Measurements from ENCODE around the gene IFIT1B. TPM values are rescaled to one million over a fixed set of nuclear protein-coding genes. Genes with fewer than 3 reads are reported as not detected.

IFIT1B gene
- total and polyA plus RNA-seq, 10 of the 15 experiments (the other 5 are each of a cell fraction or from before 2014, with no cell fraction given): 0.04 TPM; not detected in 9

DNA sequence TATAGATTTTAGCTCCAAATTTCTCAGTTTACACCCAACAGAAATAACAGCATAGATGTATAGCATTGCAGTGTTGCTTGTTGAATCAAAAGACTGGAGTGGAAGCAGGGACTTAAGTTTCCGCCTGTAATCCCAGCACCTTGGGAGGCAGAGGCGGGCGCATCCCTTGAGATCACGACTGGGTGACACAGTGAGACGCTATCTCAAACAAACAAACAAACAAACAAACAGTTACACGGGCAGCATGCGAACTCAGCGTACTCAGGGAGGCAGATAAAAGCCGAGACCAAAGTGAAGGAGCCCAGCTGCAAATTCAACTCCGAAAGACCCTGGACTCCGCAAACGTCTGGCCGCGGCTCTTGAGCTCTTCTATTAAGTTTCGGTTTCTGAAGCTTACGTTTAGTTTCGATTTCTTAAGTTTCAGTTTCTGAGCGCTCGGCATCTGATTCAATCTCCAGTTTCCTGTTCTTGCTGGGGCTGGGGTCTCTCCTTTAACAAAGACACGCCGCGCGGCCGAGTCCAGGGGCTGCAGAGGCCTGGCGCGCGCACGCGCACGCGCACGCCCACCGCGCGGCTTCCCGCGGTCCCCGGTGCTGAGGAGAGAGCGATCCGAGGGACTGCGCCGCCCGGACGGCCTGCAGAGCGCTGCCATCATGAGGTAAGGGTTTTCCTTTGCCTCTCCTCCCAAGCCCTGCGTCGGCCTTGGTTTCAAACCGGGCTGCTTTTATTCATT lies 36.5 kb downstream of the IFIT1B start, which contains the start of gene IFIT5 (continued):
- TF ChIP-seq, protein P1, sequence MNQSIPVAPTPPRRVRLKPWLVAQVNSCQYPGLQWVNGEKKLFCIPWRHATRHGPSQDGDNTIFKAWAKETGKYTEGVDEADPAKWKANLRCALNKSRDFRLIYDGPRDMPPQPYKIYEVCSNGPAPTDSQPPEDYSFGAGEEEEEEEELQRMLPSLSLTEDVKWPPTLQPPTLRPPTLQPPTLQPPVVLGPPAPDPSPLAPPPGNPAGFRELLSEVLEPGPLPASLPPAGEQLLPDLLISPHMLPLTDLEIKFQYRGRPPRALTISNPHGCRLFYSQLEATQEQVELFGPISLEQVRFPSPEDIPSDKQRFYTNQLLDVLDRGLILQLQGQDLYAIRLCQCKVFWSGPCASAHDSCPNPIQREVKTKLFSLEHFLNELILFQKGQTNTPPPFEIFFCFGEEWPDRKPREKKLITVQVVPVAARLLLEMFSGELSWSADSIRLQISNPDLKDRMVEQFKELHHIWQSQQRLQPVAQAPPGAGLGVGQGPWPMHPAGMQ (IDR thresholded peaks at IDR 0.05; ENCODE audit: borderline replicate concordance): no peak
- TF ChIP-seq HDAC6 (IDR thresholded peaks at IDR 0.05; ENCODE audit: unreplicated experiment) (no peak), MEF2B (IDR thresholded peaks at IDR 0.05; ENCODE audit: partially characterized antibody, poor library complexity, severe bottlenecking) (peak; percentile 6), MYB (IDR thresholded peaks at IDR 0.05; ENCODE audit: borderline replicate concordance, low read depth, low read length) (no peak), EP300 (IDR thresholded peaks at IDR 0.05; ENCODE audit: borderline replicate concordance in 1 of 2, control insufficient read depth in 1 of 2, low read depth in 2 of 2, low read length in 2 of 2) (no peak), IKZF1 (conservative IDR thresholded peaks at IDR 0.05) (no peak), POLR2AphosphoS5 (IDR thresholded peaks at IDR 0.05; ENCODE audit: low read length) (peak; percentile 84), ZNF384 (IDR thresholded peaks at IDR 0.05; ENCODE audit: borderline replicate concordance, low read depth, low read length) (no peak), EZH2 (IDR thresholded peaks at IDR 0.05; ENCODE audit: borderline replicate concordance, control insufficient read depth, low read depth, low read length) (no peak)
- TF ChIP-seq, protein P2, sequence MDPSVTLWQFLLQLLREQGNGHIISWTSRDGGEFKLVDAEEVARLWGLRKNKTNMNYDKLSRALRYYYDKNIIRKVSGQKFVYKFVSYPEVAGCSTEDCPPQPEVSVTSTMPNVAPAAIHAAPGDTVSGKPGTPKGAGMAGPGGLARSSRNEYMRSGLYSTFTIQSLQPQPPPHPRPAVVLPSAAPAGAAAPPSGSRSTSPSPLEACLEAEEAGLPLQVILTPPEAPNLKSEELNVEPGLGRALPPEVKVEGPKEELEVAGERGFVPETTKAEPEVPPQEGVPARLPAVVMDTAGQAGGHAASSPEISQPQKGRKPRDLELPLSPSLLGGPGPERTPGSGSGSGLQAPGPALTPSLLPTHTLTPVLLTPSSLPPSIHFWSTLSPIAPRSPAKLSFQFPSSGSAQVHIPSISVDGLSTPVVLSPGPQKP (IDR thresholded peaks at IDR 0.05; ENCODE audit: low read depth, low read length): no peak
- TF ChIP-seq, protein P3, sequence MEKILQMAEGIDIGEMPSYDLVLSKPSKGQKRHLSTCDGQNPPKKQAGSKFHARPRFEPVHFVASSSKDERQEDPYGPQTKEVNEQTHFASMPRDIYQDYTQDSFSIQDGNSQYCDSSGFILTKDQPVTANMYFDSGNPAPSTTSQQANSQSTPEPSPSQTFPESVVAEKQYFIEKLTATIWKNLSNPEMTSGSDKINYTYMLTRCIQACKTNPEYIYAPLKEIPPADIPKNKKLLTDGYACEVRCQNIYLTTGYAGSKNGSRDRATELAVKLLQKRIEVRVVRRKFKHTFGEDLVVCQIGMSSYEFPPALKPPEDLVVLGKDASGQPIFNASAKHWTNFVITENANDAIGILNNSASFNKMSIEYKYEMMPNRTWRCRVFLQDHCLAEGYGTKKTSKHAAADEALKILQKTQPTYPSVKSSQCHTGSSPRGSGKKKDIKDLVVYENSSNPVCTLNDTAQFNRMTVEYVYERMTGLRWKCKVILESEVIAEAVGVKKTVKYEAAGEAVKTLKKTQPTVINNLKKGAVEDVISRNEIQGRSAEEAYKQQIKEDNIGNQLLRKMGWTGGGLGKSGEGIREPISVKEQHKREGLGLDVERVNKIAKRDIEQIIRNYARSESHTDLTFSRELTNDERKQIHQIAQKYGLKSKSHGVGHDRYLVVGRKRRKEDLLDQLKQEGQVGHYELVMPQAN (conservative IDR thresholded peaks at IDR 0.05): no peak; the same call in 1 of the 2 replicates
- TF ChIP-seq, protein P4, sequence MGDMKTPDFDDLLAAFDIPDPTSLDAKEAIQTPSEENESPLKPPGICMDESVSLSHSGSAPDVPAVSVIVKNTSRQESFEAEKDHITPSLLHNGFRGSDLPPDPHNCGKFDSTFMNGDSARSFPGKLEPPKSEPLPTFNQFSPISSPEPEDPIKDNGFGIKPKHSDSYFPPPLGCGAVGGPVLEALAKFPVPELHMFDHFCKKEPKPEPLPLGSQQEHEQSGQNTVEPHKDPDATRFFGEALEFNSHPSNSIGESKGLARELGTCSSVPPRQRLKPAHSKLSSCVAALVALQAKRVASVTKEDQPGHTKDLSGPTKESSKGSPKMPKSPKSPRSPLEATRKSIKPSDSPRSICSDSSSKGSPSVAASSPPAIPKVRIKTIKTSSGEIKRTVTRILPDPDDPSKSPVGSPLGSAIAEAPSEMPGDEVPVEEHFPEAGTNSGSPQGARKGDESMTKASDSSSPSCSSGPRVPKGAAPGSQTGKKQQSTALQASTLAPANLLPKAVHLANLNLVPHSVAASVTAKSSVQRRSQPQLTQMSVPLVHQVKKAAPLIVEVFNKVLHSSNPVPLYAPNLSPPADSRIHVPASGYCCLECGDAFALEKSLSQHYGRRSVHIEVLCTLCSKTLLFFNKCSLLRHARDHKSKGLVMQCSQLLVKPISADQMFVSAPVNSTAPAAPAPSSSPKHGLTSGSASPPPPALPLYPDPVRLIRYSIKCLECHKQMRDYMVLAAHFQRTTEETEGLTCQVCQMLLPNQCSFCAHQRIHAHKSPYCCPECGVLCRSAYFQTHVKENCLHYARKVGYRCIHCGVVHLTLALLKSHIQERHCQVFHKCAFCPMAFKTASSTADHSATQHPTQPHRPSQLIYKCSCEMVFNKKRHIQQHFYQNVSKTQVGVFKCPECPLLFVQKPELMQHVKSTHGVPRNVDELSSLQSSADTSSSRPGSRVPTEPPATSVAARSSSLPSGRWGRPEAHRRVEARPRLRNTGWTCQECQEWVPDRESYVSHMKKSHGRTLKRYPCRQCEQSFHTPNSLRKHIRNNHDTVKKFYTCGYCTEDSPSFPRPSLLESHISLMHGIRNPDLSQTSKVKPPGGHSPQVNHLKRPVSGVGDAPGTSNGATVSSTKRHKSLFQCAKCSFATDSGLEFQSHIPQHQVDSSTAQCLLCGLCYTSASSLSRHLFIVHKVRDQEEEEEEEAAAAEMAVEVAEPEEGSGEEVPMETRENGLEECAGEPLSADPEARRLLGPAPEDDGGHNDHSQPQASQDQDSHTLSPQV (IDR thresholded peaks at IDR 0.05): no peak
- TF ChIP-seq, protein P5, sequence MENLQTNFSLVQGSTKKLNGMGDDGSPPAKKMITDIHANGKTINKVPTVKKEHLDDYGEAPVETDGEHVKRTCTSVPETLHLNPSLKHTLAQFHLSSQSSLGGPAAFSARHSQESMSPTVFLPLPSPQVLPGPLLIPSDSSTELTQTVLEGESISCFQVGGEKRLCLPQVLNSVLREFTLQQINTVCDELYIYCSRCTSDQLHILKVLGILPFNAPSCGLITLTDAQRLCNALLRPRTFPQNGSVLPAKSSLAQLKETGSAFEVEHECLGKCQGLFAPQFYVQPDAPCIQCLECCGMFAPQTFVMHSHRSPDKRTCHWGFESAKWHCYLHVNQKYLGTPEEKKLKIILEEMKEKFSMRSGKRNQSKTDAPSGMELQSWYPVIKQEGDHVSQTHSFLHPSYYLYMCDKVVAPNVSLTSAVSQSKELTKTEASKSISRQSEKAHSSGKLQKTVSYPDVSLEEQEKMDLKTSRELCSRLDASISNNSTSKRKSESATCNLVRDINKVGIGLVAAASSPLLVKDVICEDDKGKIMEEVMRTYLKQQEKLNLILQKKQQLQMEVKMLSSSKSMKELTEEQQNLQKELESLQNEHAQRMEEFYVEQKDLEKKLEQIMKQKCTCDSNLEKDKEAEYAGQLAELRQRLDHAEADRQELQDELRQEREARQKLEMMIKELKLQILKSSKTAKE (IDR thresholded peaks at IDR 0.05; ENCODE audit: low read depth, poor library complexity, severe bottlenecking): no peak
- TF ChIP-seq, protein P6, sequence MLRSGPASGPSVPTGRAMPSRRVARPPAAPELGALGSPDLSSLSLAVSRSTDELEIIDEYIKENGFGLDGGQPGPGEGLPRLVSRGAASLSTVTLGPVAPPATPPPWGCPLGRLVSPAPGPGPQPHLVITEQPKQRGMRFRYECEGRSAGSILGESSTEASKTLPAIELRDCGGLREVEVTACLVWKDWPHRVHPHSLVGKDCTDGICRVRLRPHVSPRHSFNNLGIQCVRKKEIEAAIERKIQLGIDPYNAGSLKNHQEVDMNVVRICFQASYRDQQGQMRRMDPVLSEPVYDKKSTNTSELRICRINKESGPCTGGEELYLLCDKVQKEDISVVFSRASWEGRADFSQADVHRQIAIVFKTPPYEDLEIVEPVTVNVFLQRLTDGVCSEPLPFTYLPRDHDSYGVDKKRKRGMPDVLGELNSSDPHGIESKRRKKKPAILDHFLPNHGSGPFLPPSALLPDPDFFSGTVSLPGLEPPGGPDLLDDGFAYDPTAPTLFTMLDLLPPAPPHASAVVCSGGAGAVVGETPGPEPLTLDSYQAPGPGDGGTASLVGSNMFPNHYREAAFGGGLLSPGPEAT (IDR thresholded peaks at IDR 0.05; ENCODE audit: low read depth): no peak; the same call in 1 of the 2 replicates
